Stimulated activated CD4-positive, alpha-beta T cell treated with anti-CD3 and anti-CD28 coated beads, Interleukin-1b, Interleukin-23, amount 100 ng/mL, for 1 hour (primary cell): ENCODE results near the gene SYNJ2.

ENCODE experiments used
- DNase-seq, 2 donors: peaks; one replicate each; pipeline ENCODE4 v3.0.0-alpha.2; 2020; ENCODE audit warnings: low read depth in 2 of 2

Gene SYNJ2

DNA sequence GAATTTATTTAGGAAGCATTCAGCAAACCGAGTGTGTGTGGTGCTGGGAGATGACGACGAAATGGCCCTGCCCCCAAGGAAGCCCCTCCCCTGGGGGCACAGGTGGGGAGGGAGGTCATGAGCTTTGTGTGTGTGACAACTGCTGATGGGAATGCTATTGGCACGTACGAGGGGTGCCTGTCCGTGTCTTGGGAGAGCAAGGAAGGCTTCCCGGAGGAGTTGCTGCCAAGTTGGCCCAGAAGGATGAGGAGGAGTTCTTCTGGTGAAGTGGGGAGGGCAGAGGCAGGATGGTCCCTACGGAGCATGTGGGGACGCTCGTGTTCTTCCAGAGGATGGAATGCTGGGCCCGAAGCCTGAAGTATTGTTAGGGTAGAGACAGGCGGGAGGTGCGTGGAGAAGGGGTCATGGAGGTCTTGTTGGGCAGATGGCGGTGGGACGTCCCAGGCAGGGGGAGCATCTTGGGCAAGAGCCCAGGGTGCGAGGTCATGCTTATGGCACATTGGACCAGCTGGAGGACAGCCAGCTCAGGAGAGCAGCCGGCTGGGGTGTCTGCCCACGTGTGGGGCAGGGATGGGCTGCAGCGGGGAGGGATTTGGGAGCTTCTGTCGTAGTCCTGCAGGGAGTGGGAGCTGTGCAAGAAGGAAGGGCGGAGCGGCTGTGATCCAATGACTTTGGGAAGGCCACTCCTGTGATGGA lies 46.1 kb downstream of the SYNJ2 start:
- DNase-seq, result no peak

DNA sequence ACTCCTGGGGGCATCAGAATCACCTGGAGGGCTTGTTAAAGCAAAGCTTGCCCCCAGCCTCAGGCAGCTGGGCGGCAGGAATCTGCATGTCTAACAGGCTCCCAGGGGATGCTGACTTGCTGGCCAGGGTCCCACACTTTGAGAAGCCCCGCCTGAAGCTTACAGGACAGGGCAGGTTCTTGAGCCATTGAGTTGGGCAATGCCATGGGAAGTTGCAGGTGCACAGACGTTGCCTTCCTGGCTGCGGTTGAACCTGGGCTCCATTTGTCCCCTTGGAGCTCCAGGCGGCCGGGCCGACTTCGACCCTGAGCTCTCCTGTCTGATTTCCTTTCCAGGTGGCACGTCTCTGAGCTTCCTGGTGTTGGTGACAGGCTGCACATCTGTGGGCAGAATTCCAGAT lies 46.8 kb downstream of the SYNJ2 start:
- DNase-seq, result no peak

DNA sequence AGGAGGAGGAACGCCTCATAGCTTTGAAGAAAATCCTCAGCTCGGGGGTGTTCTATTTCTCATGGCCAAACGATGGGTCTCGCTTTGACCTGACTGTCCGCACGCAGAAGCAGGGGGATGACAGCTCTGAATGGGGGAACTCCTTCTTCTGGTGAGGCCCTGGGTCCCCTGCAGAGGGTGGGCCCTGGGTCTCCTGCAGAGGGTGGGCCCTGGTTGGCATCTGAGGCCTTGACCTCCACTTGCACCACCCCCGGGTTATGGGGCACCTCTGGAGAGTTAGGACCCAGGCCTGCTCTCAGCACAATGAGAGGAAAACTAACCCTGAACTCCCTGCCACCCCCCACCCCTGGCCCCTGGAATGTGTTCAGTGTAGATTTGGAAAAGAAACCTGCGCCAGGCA lies 47.2 kb downstream of the SYNJ2 start:
- no peak for DNase-seq

DNA sequence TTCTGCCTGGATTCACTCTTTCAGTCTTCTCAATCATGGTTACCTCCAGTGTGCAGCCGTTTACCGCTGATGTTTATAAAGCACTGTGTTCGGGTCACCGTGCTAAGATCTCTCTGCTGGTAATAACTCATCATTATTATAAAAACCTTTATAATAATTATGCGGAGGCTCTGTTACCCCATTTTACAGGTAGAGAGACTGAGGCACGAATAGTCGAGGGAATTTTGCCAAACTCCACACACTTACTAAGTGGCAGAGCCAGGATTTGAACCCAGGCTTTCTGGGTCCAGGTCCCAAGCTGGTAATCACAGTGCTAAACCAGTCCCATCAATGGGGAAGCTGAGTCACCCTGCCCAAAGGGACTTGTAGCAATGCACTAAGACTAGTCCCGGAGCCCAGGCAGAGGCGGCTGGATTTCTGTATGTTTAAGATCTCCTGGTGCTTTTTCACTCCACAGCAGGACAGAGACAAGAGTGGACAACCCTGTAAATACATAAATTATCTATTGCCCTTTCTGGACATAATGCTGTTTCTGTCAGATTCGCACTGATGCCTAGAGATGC lies 48.1 kb downstream of the SYNJ2 start:
- no peak for DNase-seq

DNA sequence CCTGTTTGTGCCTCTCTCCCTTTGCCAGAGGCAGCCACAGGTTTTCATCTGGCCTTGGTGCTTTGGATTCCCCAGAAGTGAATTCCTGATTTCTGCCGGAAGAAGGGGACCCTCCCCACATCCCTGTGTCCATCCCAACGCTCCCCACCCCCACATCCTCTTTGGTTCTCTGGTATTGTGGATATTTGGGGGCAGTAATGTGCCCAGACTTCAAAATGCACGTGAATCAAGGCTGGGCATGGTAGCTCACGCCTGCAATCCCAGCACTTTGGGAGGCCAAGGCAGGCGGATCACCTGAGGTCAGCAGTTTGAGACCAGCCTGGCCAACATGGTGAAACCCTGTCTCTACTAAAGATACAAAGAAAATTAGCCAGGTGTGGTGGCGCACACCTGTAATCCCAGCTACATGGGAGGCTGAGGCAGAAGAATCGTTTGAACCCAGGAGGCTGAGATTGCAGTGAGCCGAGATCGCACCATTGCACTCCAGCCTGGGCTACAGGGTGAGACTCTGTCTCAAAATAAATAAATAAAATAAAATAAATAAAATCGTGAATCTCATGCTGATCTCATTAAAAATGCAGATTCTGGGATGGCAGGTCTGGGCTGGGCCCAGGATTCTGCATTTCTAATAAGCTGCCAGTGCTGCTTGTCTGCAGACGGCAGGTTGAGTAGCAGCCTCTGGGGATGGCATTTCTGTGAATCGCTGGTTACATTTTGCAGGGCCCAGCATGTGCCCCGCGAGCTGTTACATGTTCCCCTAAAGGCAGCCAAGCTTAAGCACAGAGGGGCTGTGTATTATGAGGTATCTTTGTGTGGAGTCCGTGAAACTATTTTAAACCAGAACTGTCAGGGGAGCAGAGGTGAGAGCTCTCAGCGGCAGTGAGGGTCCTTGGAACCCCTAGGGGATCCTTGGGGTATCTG lies 49.0 kb downstream of the SYNJ2 start:
- DNase-seq, result no peak

DNA sequence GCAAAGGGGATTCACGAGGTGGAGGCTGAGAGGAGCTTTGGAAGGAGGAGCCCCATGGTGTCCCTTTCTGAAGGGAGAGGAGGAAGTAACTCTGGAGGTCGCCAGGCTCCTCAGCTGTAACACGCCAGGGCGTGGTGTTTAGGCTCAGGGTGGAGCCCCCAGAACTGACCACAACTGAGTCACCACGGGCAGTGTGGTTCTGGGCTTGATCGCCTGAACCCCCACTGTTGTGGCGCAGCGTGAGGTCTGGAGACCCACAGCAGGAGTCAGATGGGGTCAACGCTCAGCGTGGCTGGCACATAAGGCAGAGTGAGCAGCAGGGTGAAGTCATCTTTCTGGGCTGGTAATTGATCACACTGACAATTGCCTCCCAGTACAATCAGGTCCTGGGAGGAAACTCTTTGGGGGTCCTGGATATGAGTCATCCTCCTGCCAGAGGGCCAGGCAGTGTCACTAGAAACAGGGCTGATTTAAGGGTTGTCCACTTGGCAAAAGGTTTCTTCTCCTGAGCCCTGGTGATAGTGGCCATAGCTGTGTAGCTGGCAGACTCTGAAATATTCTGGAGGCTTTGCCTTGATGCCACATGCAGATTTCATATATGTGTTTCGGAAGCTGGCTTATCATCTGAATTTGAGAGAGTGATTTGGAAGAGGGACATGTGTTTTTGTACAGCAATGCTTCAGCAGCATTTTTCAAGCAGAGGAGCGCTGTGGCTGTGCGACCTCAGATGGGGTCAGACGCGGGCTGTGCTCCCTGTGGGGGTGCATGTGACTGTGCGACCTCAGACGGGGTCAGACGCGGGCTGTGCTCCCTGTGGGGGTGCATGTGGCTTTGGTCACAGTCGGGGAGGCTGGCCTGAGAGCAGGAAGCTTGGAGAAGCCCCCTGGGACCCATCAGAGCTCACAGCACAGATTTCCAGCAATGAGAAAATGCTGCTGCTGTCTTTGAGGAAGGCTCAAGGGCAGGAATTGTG lies 50.0 kb downstream of the SYNJ2 start:
- no peak for DNase-seq

DNA sequence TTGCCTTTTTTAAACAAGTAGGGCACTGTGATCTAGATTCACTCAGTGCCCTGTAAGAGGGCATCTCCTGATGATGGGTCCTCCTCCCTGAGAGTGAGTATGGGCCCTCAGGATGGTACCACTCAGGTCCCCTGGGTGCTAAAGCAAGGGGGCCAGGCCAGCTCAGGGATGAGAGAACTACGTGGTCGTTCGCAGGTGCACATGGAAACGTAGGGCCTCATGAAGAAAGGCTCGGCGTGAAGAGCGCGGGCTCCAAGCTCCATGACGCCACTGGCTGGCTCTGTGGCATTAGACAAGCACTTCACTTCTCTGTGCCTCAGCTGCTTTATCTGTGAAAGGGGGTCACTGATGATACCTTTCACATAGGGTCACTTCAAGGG lies 50.7 kb downstream of the SYNJ2 start:
- DNase-seq, result no peak

DNA sequence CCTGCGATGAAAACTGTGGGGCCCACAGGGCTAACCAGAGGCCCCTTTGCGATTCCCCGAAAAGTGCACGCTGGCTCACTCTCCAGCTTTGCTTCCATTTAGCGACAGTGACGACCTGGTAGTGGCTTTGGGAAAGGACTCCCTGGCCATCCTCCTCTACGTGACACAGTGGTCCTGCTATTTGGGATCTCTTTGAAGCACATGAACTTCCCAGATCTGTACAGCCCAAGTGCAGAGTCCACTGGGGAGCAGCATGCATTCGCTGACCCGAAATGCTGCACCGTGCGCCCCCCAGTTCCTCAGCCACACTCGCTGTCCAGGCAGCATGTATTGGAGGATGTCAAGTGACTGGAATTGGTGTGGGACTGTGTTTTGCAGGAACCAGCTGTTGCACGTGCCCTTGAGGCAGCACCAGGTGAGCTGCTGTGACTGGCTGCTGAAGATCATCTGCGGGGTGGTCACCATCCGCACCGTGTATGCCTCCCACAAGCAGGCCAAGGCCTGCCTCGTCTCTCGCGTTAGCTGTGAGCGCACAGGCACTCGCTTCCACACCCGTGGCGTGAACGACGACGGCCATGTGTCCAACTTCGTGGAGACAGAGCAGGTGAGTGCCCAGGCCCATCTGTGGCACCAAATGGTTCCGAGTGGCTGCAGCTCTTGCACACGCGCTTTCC lies 51.6 kb downstream of the SYNJ2 start:
- no peak for DNase-seq

DNA sequence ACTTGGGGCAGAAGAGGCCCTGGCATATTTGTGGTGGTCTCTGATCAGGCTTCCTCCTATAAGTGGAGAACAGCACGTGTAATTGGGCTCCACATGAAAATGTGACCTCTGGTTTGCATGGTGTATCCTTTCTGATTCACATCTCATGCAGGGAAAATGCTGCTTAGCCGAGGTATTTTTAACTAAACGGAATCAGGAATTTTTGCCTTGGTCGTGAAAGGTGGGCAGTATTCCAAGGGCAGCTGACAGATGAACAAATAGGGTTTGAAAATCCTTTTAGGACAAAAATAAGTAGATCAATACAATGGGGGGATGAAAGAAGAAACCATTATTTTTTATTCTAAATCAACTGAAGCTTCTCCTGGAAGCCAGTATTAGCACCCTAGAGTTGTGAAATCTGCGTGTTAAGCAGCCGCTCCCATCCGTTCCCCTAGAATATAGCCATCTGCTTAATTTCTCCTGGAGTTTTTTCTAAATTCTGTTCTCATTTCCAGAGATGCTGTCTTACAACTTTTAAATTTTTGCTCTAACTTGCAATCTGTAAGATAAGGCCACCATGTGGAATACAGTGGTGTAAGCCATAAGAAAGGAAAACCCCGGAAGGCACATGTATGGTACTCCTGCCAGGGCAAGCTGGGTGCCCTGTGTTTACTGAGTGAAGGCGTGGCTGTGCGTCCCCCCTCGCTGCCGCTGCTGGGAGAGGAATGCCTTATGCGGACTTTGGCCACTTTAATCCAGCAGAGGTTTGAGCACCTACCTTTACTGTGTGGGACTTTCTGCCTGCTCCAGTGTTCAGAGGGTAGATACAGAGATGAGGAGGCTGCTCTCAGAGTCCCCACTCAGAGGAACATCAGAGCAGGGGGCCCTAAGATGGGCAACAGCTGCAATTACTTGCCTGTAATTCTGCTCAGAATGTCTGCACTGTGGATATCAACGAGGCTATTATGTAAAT lies 52.4 kb downstream of the SYNJ2 start:
- no peak for DNase-seq

DNA sequence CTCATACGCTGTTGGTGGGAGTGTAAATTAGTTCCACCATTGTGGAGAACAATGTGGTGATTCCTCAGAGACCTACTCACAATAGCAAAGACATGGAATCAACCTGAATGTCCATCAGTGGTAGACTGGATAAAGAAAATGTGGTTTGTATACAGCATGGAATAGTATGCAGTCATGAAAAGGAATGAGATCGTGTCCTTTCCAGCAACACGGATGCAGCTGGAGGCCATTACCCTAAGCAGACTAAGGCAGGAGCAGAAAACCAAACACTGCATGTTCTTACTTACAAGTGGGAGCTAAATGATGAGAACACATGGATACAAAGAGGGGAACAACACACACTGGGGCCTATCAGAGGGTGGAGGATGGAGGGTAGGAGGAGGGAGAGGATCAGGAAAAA lies 54.6 kb downstream of the SYNJ2 start:
- no peak for DNase-seq

DNA sequence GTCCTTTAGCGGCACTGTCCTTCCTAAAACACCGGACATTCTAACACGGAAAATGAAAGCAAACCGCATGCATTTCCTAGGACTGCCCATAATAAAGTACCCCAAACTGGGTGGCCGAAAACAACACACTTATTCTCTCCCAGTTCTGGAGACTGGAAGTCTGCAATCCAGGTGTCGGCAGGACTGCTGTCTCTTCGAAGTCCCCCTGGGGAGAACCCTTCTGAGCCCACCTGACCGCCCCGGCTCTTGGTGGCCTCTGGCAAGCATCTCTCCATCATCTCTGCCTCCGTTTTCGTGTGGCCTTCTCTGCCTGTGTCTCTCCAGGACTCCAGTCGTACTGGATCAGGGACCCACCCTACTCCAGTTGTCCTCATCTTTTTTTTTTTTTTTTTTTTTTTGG lies 55.4 kb downstream of the SYNJ2 start:
- DNase-seq, result no peak

DNA sequence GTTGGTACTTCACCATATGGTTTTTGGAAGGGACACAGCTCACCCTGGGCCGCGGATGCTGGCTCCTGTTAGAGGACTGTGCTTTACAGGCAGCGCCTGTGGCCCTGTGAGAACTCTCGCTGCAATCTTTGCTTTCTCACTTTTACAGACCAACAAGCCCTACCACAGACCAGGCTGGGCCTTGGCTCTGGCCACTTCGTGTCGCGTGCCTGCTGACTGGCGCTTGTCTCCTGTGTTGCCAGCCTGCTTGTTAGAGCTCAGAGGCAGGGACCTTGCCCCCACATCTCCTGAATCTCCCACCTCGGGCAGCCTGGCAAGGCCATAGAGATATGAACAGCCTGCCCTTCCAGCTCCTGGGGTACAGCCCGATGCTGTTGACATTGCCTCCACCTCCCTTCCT lies 56.1 kb downstream of the SYNJ2 start:
- DNase-seq, result no peak

DNA sequence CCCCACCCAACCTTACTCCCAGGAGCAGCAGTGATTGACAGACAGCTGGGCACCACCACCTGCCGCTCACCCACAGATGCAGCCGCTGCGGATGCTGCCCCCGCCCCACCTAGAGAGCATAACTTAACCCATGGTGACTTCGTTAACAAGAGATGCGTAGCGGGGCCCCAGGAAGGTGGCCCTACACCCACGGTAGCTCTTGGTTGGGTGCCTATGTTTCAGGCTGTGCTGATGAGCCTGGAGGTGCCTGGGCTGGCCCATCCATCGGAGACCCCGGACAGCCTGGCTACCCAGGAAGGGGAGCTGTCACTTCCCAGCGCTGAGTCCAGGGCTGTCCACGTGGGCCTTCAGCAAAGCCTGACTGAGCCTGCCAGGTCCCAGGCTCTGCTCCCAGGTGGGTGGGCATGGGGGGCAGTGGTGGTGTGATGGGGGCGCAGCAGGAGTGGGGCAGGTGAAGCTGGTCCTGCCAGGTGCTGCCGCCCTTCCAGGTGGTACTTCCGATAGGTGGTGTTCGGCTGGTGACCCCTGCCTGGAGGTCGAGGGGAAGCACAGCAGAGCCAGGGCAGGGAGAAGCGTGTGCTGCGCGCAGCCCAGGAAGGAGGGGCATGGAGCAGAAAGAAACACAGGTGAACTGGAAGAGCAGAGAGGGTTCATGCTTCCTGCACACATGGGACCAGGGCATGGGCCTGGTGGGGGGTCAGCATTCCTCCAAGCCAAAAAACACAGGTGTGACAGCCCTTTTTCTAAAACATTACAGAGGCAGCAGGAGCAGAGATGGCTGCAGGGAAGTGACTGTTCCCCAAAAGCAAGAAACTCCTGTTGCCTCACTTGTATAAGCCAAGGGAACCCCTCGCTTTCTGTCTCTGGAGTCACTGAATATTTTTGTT lies 56.9 kb downstream of the SYNJ2 start:
- no peak for DNase-seq

DNA sequence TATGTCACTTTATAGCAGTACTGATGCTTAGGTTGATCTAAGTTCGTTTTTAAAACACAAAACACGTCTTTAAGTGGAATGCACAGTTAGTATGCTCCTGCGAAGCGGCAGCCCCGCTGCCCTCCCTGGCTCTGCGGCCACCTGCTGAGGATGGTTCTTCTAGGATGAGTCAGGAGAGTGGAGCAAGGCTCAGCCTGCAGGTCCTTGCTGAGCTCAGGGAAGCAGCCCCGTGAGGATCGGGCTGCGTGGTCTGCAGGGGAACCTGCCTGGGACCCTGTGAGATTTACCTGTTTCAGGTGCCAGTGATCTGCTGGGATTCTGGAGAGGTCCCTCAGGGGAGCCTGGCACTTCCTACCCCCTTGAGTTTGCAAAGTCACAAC lies 57.5 kb downstream of the SYNJ2 start:
- DNase-seq, result no peak

DNA sequence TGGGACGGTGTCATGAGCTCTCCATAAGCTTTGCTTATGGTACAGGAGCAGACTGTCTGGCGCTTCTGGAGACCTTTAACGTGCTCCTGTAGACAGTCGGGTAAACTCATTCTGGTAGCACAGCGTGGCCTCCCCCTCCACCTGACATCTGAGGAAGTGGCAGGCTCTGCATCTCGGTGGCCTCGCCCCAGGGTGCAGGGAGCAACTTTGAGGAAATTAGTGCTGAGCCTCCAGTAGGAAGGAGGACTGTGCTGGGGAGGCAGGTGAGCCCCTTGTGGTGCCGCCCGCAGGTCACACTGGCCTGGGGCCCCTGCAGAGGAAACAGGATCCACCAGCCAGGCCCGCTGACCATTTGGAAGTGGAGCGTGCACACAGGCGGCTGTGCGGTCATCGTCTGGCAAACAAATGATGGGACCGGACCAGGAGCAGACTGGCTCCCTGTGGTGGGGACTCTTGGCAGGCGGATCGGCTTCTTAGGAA lies 57.9 kb downstream of the SYNJ2 start:
- no peak for DNase-seq

DNA sequence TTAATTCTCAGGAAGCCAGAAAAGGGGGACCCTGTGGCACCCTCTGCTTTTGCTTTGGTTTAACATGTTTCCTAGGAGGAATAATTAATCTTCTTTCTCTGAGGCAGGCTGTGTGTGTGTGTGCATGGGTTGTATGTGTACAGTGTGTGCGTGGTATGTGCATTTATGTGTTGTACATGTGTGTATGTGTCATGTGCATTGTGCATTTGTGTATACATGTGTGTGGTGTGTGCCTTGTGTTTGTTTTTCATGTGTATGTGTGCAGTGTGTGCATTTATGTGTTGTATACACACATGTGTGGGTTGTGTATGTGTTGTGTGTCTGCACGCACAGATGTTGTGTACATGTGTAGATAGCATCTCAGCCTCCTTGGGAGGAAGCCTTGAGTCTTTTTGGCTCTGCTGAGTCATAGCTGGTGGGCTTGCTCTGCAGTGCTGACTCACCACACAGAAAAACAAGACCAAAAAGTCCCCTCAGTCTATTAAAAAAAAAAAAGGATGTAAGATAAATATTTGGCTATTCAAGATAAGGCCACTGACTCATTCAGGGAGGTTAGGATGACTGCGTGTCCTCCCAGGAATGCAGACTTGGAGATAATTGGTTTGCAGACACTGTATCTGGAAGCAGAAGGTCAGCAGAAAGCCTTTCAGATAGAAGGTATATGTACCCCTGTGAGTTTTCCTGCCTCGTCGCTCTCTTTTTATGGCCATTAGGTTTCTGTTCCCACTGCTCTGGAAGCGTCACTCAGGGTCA lies 58.6 kb downstream of the SYNJ2 start:
- no peak for DNase-seq

DNA sequence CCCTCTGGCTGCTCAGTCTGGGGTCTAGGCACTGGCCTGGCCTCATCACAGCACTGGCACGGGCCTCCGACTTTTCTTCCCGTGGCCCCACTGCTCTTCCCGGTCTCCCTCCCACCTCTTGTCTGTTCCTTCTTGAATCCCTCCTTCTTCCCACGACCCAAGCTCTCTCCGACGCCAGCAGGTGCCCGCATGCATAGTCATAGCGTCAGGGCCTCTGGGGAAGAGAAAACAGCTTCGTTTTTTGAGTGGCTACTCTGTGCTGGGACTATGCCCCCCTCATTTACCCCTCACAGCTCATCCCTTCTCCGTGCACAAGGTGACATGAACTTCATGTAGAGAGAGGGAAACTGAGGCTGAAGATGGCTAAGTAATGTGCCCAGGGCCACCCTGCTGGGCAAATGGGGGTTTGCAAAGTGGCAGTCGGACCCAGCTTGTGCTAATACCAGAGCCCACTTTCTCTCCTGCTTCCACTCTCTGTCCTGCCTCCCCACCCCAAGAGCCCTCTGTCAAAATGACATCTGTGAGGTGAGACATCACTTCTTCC lies 59.2 kb downstream of the SYNJ2 start:
- DNase-seq, result no peak

DNA sequence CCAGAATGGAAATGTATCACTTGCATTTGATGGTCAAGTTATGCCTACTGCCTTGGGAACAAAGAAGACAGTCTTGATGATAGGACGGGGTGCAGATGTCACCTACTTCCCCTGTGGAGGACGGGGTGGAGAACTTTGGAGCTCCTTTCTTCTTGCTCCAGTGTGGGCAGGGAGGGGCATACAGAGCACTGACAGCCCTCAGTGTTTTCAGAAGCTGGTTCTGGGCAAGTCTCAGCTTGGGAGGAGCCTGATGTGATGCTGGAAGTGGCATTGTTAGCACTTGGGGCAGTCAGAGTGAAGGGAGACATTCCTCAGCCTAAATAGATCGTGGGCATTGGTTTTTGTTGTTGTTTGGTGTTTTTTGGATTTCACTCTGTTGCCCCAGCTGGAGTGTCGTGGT lies 59.7 kb downstream of the SYNJ2 start:
- DNase-seq, result no peak
